HEK293 (cell line): ENCODE measurements around the gene SPRY1.

Experiments used
- HOXA7 ChIP-seq: sonication (generic); formaldehyde crosslinking; IDR thresholded peaks from 2 replicates; pipeline ENCODE4 v1.8.1; 2022; ENCODE audit warnings: missing genetic modification reagents, borderline replicate concordance
- MYNN ChIP-seq: fragments of 450-650 bp; formaldehyde crosslinking; IDR thresholded peaks from 2 replicates; pipeline ENCODE4 v1.5.1; 2016; ENCODE audit warnings: missing biosample characterization, missing genetic modification characterization, borderline replicate concordance
- PRDM10 ChIP-seq: fragments of 450-650 bp; formaldehyde crosslinking; IDR thresholded peaks from 2 replicates; pipeline ENCODE4 v1.5.1; 2016; ENCODE audit warnings: missing biosample characterization, missing genetic modification characterization
- REST ChIP-seq: fragments of 450-650 bp; formaldehyde crosslinking; IDR thresholded peaks from 2 replicates; pipeline ENCODE4 v1.5.1; 2016; ENCODE audit warnings: missing biosample characterization, missing genetic modification characterization
- SP3 ChIP-seq: fragments of 450-650 bp; formaldehyde crosslinking; IDR thresholded peaks from 2 replicates; pipeline ENCODE4 v1.5.1; 2016; ENCODE audit warnings: missing biosample characterization, missing genetic modification characterization
- TCF7L2 ChIP-seq: IDR thresholded peaks from 2 replicates; pipeline ENCODE4 v1.6.1; 2011; ENCODE audit warnings: low read depth, mild to moderate bottlenecking, inconsistent platforms, low read length, moderate library complexity, borderline replicate concordance
- TSHZ1 ChIP-seq: fragments of 450-650 bp; formaldehyde crosslinking; IDR thresholded peaks from 2 replicates; pipeline ENCODE4 v1.5.1; 2016; ENCODE audit warnings: missing biosample characterization, missing genetic modification characterization, borderline replicate concordance
- ZBTB17 ChIP-seq: fragments of 450-650 bp; formaldehyde crosslinking; IDR thresholded peaks from 2 replicates; pipeline ENCODE4 v1.5.1; 2016; ENCODE audit warnings: missing biosample characterization, missing genetic modification characterization
- ZBTB8A ChIP-seq: fragments of 450-650 bp; formaldehyde crosslinking; IDR thresholded peaks from 2 replicates; pipeline ENCODE4 v1.5.1; 2016; ENCODE audit warnings: missing biosample characterization, missing genetic modification characterization
- ZFHX2 ChIP-seq: fragments of 450-650 bp; formaldehyde crosslinking; conservative IDR thresholded peaks from 2 replicates; pipeline ENCODE4 v1.5.1; 2016; ENCODE audit warnings: missing biosample characterization, missing genetic modification characterization
- ZNF155 ChIP-seq: fragments of 450-650 bp; formaldehyde crosslinking; IDR thresholded peaks from 2 replicates; pipeline ENCODE4 v1.5.1; 2016; ENCODE audit warnings: missing biosample characterization, missing genetic modification characterization
- ZNF16 ChIP-seq: fragments of 450-650 bp; formaldehyde crosslinking; IDR thresholded peaks from 2 replicates; pipeline ENCODE4 v1.5.1; 2016; ENCODE audit warnings: low read depth, missing biosample characterization, missing genetic modification characterization
- ZNF169 ChIP-seq: fragments of 450-650 bp; formaldehyde crosslinking; IDR thresholded peaks from 2 replicates; pipeline ENCODE4 v1.5.1; 2016; ENCODE audit warnings: missing biosample characterization, missing genetic modification characterization
- ZNF274 ChIP-seq, 2 experiments: fragments of 200-500 bp in 1 of 2; fragments of 450-650 bp in 1 of 2; sonication (Bioruptor generic) in 1 of 2; formaldehyde crosslinking in 1 of 2; IDR thresholded peaks; 2 replicates each; pipeline versions ENCODE4 v1.5.1 to v1.6.1; 2014 to 2016; ENCODE audit warnings: borderline replicate concordance in 1 of 2, inconsistent platforms in 1 of 2, low read length in 1 of 2, missing biosample characterization in 1 of 2, missing genetic modification characterization in 1 of 2
- ZNF292 ChIP-seq: fragments of 450-650 bp; formaldehyde crosslinking; IDR thresholded peaks from 2 replicates; pipeline ENCODE4 v1.5.1; 2016; ENCODE audit warnings: low read depth, missing biosample characterization, missing genetic modification characterization, borderline replicate concordance
- ZNF311 ChIP-seq: fragments of 450-650 bp; formaldehyde crosslinking; IDR thresholded peaks from 2 replicates; pipeline ENCODE4 v1.5.1; 2017; ENCODE audit warnings: missing biosample characterization, missing genetic modification characterization, borderline replicate concordance
- ZNF341 ChIP-seq: fragments of 450-650 bp; formaldehyde crosslinking; IDR thresholded peaks from 2 replicates; pipeline ENCODE4; 2016; ENCODE audit warnings: low read depth, missing biosample characterization, missing genetic modification characterization
- ZNF449 ChIP-seq: fragments of 450-650 bp; formaldehyde crosslinking; IDR thresholded peaks from 2 replicates; pipeline ENCODE4 v1.5.1; 2017; ENCODE audit warnings: missing biosample characterization, mild to moderate bottlenecking, missing genetic modification characterization, moderate library complexity
- ZNF510 ChIP-seq: fragments of 450-650 bp; formaldehyde crosslinking; IDR thresholded peaks from 2 replicates; pipeline ENCODE4 v1.5.1; 2018; ENCODE audit warnings: mild to moderate bottlenecking, missing genetic modification characterization, missing biosample characterization; ENCODE audit not compliant: insufficient replicate concordance
- ZNF555 ChIP-seq: fragments of 450-650 bp; formaldehyde crosslinking; conservative IDR thresholded peaks from 2 replicates; pipeline ENCODE4 v1.5.1; 2017; ENCODE audit warnings: missing biosample characterization, mild to moderate bottlenecking, missing genetic modification characterization, inconsistent platforms
- ZNF624 ChIP-seq: fragments of 450-650 bp; formaldehyde crosslinking; IDR thresholded peaks from 2 replicates; pipeline ENCODE4 v1.5.1; 2017; ENCODE audit warnings: missing biosample characterization, missing genetic modification characterization
- ZNF692 ChIP-seq: fragments of 450-650 bp; formaldehyde crosslinking; IDR thresholded peaks from 2 replicates; pipeline ENCODE4 v1.5.1; 2016; ENCODE audit warnings: missing biosample characterization, missing genetic modification characterization

The SPRY1 gene

GRCh38 chr4:123396307-123397143 lies at the start of gene SPRY1 (continued):
- TF ChIP-seq ZNF274 (IDR thresholded peaks at IDR 0.05; ENCODE audit: low read length), result no peak
- no peak for TF ChIP-seq ZNF274 (tag by site-specific recombination; IDR thresholded peaks at IDR 0.05; ENCODE audit: borderline replicate concordance)
- peak; percentile 73 for TF ChIP-seq ZNF341
- TF ChIP-seq TCF7L2, result no peak
- peak; percentile 61 for TF ChIP-seq SP3 (tag by site-specific recombination)
- no peak for TF ChIP-seq ZNF624 (tag by site-specific recombination)
- TF ChIP-seq TSHZ1, result peak; percentile 66; the same call in 1 of the 2 replicates
- TF ChIP-seq ZNF510 (tag by site-specific recombination), result no peak
- TF ChIP-seq PRDM10, result peak; percentile 42; the same call in 1 of the 2 replicates
- no peak for TF ChIP-seq ZNF16 (tag by site-specific recombination)
- peak; percentile 85 for TF ChIP-seq ZBTB17 (tag by site-specific recombination)
- no peak for TF ChIP-seq ZNF449 (tag by site-specific recombination)
- no peak for TF ChIP-seq ZNF169
- TF ChIP-seq REST, result 0 out of 2 replicates have a peak, but pooled peaks have one; percentile 12
- TF ChIP-seq HOXA7, result no peak
- no peak for TF ChIP-seq ZNF292 (tag by site-specific recombination)
- TF ChIP-seq ZFHX2 (tag by site-specific recombination), result 0 out of 2 replicates have a peak, but pooled peaks have one; percentile 40
- no peak for TF ChIP-seq ZNF311
- TF ChIP-seq ZBTB8A, result 0 out of 2 replicates have a peak, but pooled peaks have one; percentile 15
- TF ChIP-seq ZNF155 (tag by site-specific recombination), result no peak
- no peak for TF ChIP-seq ZNF555 (tag by site-specific recombination)
- TF ChIP-seq MYNN (tag by site-specific recombination), result peak; percentile 71
- peak; percentile 80 for TF ChIP-seq ZNF692 (tag by site-specific recombination)
